NCI-H2107 treated with DMSO at 0.1 percent for 48 hours (cell line): ENCODE measurements around the gene FASTK.

Source experiments
- DNase-seq: peaks from one replicate; lab custom pipeline; 2025; ENCODE audit not compliant: unreplicated experiment; lab: John Stamatoyannopoulos, UW

The FASTK gene, protein sequence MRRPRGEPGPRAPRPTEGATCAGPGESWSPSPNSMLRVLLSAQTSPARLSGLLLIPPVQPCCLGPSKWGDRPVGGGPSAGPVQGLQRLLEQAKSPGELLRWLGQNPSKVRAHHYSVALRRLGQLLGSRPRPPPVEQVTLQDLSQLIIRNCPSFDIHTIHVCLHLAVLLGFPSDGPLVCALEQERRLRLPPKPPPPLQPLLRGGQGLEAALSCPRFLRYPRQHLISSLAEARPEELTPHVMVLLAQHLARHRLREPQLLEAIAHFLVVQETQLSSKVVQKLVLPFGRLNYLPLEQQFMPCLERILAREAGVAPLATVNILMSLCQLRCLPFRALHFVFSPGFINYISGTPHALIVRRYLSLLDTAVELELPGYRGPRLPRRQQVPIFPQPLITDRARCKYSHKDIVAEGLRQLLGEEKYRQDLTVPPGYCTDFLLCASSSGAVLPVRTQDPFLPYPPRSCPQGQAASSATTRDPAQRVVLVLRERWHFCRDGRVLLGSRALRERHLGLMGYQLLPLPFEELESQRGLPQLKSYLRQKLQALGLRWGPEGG

GRCh38 chr7:151080522-151081169 lies at the start of gene FASTK:
FASTK (minus strand) TSS chr7:151080809; CDS start chr7:151080766, 43 bp downstream.
- peak; percentile 77 for DNase-seq

- DNase-seq = no peak
These were observed 49.5 kb upstream of the FASTK start for GRCh38 chr7:151129960-151130591.

GRCh38 chr7:151129117-151129959 lies 48.7 kb upstream of the FASTK start:
- no peak for DNase-seq

DNA sequence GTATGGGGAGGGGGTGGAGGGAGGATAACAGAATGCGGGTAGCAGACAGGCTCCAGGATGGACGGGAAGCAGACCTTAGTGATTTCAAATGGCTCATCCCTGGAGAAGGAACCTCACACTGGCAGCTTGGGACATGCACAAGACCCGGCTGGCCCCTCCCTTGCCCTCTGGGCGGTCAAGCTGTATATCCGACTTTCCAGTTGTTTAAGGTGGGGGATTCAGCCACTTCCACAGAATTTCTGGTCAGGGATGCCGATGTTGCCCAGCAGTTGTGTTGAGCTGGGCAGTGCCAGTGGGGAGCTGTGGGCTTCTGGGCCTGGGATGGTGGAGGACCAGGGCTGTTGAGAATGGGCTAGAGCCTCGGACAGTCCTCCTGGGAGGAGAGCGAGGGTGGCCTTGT lies 48.1 kb upstream of the FASTK start:
- DNase-seq = no peak

GRCh38 chr7:151128144-151128543 lies 47.5 kb upstream of the FASTK start:
- DNase-seq = no peak

DNA sequence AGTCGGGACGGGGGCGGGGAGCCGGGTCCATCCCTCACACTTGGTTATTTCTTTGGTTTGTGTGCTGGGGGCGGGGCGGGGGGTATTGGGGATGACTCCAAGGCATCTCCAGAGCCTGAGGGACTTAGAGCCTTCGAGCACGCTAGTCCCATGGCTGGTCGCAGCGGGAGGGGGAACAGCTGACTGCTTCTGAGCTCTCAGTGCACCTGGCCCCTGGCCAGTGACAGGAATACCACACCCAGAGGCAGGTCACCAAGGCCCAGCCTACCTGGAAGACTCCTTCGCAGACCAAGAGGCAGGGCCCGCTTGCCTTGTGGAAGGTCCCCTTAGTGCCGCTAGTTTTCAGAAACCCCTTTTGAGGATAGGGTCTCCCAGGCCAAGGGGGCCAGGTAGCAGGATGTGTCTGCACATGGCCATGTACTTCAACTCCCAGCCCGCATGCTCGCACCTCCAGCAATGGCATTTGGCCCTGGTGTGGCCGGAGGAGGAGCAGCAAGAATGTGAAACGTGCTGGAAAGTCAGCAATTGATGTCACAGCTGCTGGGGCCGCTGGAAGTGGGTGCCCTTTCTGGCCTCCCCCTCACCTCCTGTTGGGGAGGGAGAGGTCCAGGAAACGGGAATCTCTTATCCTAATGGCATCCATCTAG lies 46.0 kb upstream of the FASTK start:
- DNase-seq = no peak

DNA sequence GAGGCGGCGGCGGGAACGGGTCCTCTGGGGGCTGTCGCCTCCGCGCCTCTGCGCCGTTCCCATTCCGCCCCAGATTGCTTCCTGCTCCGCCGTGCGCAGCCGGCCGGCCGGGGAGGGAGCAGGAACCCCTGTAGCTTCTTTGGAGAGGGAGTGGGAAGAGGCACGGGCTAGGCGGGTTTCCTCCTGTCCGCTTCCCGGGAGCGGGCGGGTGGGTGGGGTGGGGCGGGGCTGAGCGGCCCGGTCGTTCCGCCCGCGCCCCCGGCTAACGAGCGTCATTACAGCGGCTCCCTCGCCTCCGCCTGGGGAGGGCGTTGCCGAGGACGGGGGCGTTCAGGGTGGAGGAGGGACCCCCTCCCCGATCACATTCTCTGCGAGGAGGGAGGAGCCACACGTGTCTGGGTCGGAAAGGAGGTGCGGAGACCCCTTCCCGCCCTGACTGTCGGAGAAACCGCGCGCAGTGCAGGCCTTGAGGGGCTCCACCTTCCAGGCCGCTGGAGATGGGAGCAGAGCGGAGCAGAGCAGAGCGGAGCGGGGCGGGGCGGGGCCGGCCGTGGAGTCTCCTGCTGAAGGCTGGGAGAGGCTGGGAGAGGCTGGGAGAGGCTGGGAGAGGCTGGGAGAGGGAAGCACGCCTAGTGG lies 45.4 kb upstream of the FASTK start:
- no peak for DNase-seq

DNA sequence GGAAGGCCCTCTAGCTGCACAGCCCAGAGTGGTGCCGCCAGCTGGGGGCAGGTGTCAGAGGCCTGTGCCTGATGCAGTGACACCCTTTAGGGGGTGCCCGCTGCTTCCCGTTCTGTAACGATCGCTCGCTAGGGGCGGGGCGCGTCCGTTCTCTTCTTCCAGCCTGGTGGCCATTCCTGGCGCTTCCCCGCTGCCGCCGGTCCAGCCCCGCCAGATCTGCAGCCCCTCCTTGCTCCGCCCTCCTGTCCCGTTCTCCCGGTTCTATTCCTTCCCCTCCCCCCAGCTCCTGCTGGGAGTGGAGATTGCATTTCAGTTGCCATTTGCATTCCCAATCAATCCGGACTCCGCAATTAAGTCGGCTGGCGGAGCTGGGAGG lies 44.8 kb upstream of the FASTK start:
- DNase-seq = no peak

DNA sequence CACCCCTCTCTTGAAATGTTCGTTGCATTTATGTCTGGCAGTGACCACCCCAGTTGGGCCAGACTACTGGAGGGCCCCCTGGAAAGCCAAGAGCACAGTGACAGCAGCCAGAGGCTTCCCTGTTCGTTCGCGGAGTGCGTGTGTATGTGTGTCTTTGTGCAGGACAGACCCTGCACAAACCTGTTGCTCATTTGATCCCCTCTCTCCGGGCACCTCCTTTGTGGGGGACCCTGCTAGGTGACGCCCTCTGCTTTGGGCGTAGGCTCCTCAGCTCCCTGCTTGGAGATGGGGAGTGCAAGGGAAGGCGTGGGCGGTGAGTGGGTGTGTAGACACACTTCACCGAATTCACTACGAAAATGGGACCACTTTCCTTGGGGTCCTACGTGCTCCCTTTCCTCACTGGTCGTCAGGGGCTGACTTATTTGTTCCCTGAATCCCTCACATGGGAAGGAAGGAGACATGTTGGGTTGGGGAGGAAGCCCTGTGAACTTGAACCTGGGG lies 44.3 kb upstream of the FASTK start:
- DNase-seq = no peak

DNA sequence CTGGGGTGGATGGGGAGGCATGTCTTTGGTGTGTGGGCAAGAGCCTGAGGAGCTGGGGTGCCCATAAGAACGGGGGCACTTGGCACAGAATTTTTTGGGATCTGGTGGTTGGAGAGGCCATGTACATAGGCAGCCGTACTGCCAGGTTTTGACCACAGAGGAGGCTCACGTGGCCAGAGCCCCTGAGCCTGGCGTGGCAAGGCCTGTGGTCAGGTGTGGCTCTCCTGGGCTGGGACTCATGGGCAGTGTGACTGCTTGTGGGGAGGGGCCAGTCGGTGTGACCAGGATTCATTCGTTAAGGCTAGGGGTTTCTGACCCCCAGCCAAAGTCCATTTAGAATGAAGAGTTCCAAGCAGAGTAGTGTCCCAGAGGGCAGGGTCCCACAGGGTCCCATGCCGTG lies 43.9 kb upstream of the FASTK start:
- no peak for DNase-seq

DNA sequence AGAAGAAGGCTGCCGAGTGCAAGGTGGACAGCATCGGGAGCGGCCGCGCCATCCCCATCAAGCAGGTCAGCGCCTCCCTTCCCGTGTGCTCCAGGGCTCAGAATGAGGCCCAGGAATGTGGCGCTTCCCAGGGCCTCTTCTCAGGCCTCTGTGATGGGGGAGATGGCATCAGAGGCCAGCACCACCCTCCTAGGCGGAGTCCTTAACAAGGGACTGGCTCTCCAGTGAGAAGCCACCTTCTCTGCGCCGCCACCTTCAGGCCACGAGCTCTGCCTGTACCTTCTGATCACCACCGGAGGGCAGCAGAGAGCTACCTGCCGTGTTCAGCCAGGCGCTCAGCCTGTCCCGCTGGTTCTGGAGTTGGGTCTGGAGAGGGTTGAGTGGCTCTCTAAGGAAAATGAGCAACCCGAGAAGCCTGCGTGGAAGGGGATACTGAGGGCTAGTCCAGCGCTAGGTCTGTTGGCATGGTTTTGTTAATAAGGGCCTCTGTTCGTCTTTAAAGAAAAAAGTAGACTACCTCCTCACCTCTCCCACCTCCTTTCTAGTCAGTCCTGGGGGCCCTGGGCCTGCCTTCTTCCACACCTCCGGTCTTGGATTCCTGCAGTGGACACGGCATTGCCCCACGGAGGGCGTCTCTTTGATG lies 43.3 kb upstream of the FASTK start:
- DNase-seq = peak; percentile 80

GRCh38 chr7:151123158-151123821 lies 42.7 kb upstream of the FASTK start:
- no peak for DNase-seq

- DNase-seq = no peak
These were observed 42.2 kb upstream of the FASTK start for GRCh38 chr7:151122796-151123157.

GRCh38 chr7:151122276-151122675 lies 41.7 kb upstream of the FASTK start:
- no peak for DNase-seq

- DNase-seq = no peak
These were observed 41.0 kb upstream of the FASTK start for GRCh38 chr7:151121380-151122170.

DNA sequence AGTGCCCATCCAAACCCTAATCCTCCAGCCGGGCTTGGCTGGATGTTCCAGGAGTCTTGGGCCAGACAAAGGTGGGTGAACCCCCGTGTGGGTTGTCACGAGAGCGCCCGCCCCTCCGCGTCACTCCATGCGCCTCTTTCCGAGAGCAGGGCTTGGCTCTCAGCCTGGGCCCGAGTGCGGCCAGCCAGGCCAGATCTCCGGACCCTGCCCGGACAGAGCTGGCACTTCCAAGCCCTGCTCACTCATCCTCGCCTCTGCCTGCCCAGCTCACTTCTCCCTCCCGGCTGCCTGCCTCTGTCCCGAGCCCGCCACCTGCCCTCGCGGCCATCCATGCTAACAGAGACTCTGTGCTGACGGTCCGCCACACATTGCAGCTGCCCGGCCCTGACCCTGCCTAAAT lies 40.3 kb upstream of the FASTK start:
- DNase-seq = no peak

DNA sequence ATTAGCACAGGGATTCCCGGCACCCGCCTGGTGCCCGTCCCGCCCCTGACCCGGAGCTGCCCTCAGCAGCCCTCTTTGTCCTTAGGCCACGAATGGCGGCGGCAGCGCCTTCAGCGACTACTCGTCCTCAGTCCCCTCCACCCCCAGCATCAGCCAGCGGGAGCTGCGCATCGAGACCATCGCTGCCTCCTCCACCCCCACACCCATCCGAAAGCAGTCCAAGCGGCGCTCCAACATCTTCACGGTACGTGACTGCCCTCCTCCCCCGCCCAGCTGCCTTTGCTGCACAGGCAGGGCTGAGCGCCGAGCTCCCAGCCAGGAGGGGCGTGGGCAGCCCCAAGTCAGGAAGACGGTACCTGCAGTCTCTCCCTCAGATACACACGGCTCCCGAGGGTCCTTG lies 39.3 kb upstream of the FASTK start:
- no peak for DNase-seq

GRCh38 chr7:151119055-151119415 lies 38.4 kb upstream of the FASTK start:
- no peak for DNase-seq
